Effector CD8-positive, alpha-beta T cell (primary cell): ENCODE results near the gene CHST7.
"Not testable (repeated sequence)": the region's sequence is repeated elsewhere in the genome, so short reads cannot be mapped to it uniquely, and the experiment has no call there.

Experiments used
- DNase-seq: peaks from one replicate; lab custom pipeline; 2025; lab: John Stamatoyannopoulos, UW
- total RNA-seq, 4 experiments: gene quantifications; one replicate each; lab custom pipeline; 2026; lab: John Stamatoyannopoulos, UW

CHST7 gene
- total RNA-seq: 4.5 to 23.6 (median 11.2) reads per million in 4 experiments

- DNase-seq: peak; percentile 9
Measured at GRCh38 chrX:46573331-46573891, at the start of gene CHST7. TSS of gene CHST7 (plus strand) at chrX:46573765. CDS start at chrX:46573932, 167 bp downstream.

- not testable (repeated sequence) for DNase-seq
Measured at GRCh38 chrX:46528640-46529039, 44.9 kb upstream of the CHST7 start.

GRCh38 chrX:46529740-46530403, 43.7 kb upstream of the CHST7 start:
- DNase-seq: not testable (repeated sequence)

- not testable (repeated sequence) for DNase-seq
Measured at GRCh38 chrX:46530404-46530908, 43.1 kb upstream of the CHST7 start.

- DNase-seq: no peak
Measured at GRCh38 chrX:46531442-46531841, 42.1 kb upstream of the CHST7 start.

GRCh38 chrX:46543441-46543840, 30.1 kb upstream of the CHST7 start:
- no peak for DNase-seq

GRCh38 chrX:46544527-46544926, 29.0 kb upstream of the CHST7 start:
- DNase-seq: not testable (repeated sequence)

GRCh38 chrX:46545111-46546005, 28.2 kb upstream of the CHST7 start, which contains the start of gene ZNF674:
TSS of gene ZNF674 (minus strand) at chrX:46545421. CDS start at chrX:46542087, 3,334 bp downstream.
- DNase-seq: peak; percentile 90

GRCh38 chrX:46547857-46548256, 25.7 kb upstream of the CHST7 start:
- DNase-seq: no peak

GRCh38 chrX:46549914-46550313, 23.7 kb upstream of the CHST7 start:
- no peak for DNase-seq

GRCh38 chrX:46551494-46552128, 22.0 kb upstream of the CHST7 start:
- DNase-seq: no peak

GRCh38 chrX:46553935-46554334, 19.6 kb upstream of the CHST7 start:
- no peak for DNase-seq

GRCh38 chrX:46554942-46555341, 18.6 kb upstream of the CHST7 start:
- DNase-seq: no peak

GRCh38 chrX:46559062-46559461, 14.5 kb upstream of the CHST7 start:
- DNase-seq: no peak

- no peak for DNase-seq
Measured at GRCh38 chrX:46561824-46562657, 11.5 kb upstream of the CHST7 start.

GRCh38 chrX:46567388-46567787, 6.2 kb upstream of the CHST7 start:
- no peak for DNase-seq

GRCh38 chrX:46569621-46570020, 3.9 kb upstream of the CHST7 start:
- DNase-seq: no peak

GRCh38 chrX:46571423-46572339, 1.9 kb upstream of the CHST7 start:
- no peak for DNase-seq

GRCh38 chrX:46572340-46572936, 1.1 kb upstream of the CHST7 start:
- DNase-seq: no peak
